Measurements from ENCODE around the gene OXSR1. TPM values are rescaled to one million over a fixed set of nuclear protein-coding genes. Genes with fewer than 3 reads are reported as not detected.

The OXSR1 gene
- total and polyA plus RNA-seq, 10 donors, result 9.3 to 45.0 (median 30.5) TPM

GRCh38 chr3:38164643-38164951 lies 740 bp upstream of the OXSR1 start:
- 1 to 2% (median 1%) methylated on average over 17 of the region's 17 CpGs for WGBS, 5 donors

GRCh38 chr3:38165722-38166387 lies 518 bp downstream of the OXSR1 start:
- intact Hi-C loops (cut with DNase I; ENCODE audit: low total_unique reads), result no loop called here
- Histone ChIP-seq H3K27me3 (replicated peaks in 1 of 7) (no peaks in the 10 kb centered on the region), H3K4me3 (peak overlapping the region; percentile 69 to 89 (median 78)), H3K27ac (peak overlapping the region; percentile 92 to 99 (median 96)), H3K9me3 (no peaks in the 10 kb centered on the region), H3K36me3 (no peaks in the 10 kb centered on the region), H3K4me1 (peaks cover 12 to 60% (median 41%) of the 10 kb centered on the region in 6 donors)
- WGBS, 5 donors, result 1 to 2% (median 1%) methylated on average over 26 to 62 of the region's 62 CpGs
- TF ChIP-seq POLR2A (IDR thresholded peaks at IDR 0.05), result no peak
- no peak for TF ChIP-seq POLR2AphosphoS5 (IDR thresholded peaks at IDR 0.05)
- no peak for TF ChIP-seq CTCF (IDR thresholded peaks at IDR 0.05 in 8 of 11, conservative IDR thresholded peaks at IDR 0.05 in 3 of 11)
- DNase-seq, result no peak

More at GRCh38 chr3:38164643-38164951, 740 bp upstream of the OXSR1 start:
- H3K27me3 ChIP-seq (replicated peaks in 1 of 7), result no peaks in the 10 kb centered on the region
- no peak for DNase-seq
- peak overlapping the region; percentile 35 to 89 (median 74) for H3K4me3 ChIP-seq
- no peaks in the 10 kb centered on the region for H3K9me3 ChIP-seq
- TF ChIP-seq POLR2A (IDR thresholded peaks at IDR 0.05), result no peak
- no peak for TF ChIP-seq CTCF (IDR thresholded peaks at IDR 0.05 in 8 of 11, conservative IDR thresholded peaks at IDR 0.05 in 3 of 11)
- no peak for TF ChIP-seq POLR2AphosphoS5 (IDR thresholded peaks at IDR 0.05)
- H3K36me3 ChIP-seq, result no peaks in the 10 kb centered on the region
- H3K27ac ChIP-seq, result peak overlapping the region; percentile 92 to 99 (median 96)
- peaks cover 12 to 49% (median 35%) of the 10 kb centered on the region in 6 donors for H3K4me1 ChIP-seq
- intact Hi-C loops (cut with DNase I; ENCODE audit: low total_unique reads), result no loop called here

GRCh38 chr3:38167591-38167990 lies 2.3 kb downstream of the OXSR1 start:
- DNase-seq, result no peak
- H3K9me3 ChIP-seq, result no peaks in the 10 kb centered on the region
- no peaks in the 10 kb centered on the region for H3K27me3 ChIP-seq (replicated peaks in 1 of 7)
- WGBS, 5 donors, result 81 to 90% (median 86%) methylated on average over 4 of the region's 4 CpGs
- H3K27ac ChIP-seq, result no peak overlapping the region
- no peak for TF ChIP-seq CTCF (IDR thresholded peaks at IDR 0.05 in 8 of 11, conservative IDR thresholded peaks at IDR 0.05 in 3 of 11)
- TF ChIP-seq POLR2A (IDR thresholded peaks at IDR 0.05), result no peak
- TF ChIP-seq POLR2AphosphoS5 (IDR thresholded peaks at IDR 0.05), result no peak
- H3K4me3 ChIP-seq, result no peak overlapping the region
- intact Hi-C loops (cut with DNase I; ENCODE audit: low total_unique reads), result no loop called here
- peaks cover 12 to 78% (median 49%) of the 10 kb centered on the region in 6 donors for H3K4me1 ChIP-seq
- no peaks in the 10 kb centered on the region for H3K36me3 ChIP-seq

- no peak for TF ChIP-seq CTCF (IDR thresholded peaks at IDR 0.05 in 8 of 11, conservative IDR thresholded peaks at IDR 0.05 in 3 of 11)
- no peak for TF ChIP-seq POLR2AphosphoS5 (IDR thresholded peaks at IDR 0.05)
- no peak for TF ChIP-seq POLR2A (IDR thresholded peaks at IDR 0.05)
- Histone ChIP-seq H3K27me3 (replicated peaks in 1 of 7) (no peaks in the 10 kb centered on the region), H3K36me3 (no peaks in the 10 kb centered on the region), H3K27ac (no peak overlapping the region), H3K9me3 (no peaks in the 10 kb centered on the region), H3K4me1 (peaks cover 15 to 86% (median 55%) of the 10 kb centered on the region in 6 donors), H3K4me3 (no peak overlapping the region)
- intact Hi-C loops (cut with DNase I; ENCODE audit: low total_unique reads), result no loop called here
- no peak for DNase-seq
- 92 to 97% (median 94%) methylated on average over 4 of the region's 4 CpGs for WGBS, 5 donors
Observed at GRCh38 chr3:38168151-38169026, 3.1 kb downstream of the OXSR1 start.

Measured in spleen (tissue), 11 donors.